HG02973 (cell line): ENCODE results near the gene RHOH.
"Not testable (repeated sequence)": the region's sequence is repeated elsewhere in the genome, so short reads cannot be mapped to it uniquely, and the experiment has no call there.

Source experiments
- ATAC-seq: cut with Tn5 transposase; IDR thresholded peaks from one replicate; pipeline ENCODE4 v1.9.1; 2021; ENCODE audit warnings: moderate library complexity; ENCODE audit not compliant: unreplicated experiment

The RHOH gene

GRCh38 chr4:40289366-40290188, 92.7 kb downstream of the RHOH start:
- no peak for ATAC-seq

GRCh38 chr4:40290611-40291186, 93.9 kb downstream of the RHOH start:
- not testable (repeated sequence) for ATAC-seq

- no peak for ATAC-seq
These were observed 95.5 kb downstream of the RHOH start for GRCh38 chr4:40292313-40292759.

DNA sequence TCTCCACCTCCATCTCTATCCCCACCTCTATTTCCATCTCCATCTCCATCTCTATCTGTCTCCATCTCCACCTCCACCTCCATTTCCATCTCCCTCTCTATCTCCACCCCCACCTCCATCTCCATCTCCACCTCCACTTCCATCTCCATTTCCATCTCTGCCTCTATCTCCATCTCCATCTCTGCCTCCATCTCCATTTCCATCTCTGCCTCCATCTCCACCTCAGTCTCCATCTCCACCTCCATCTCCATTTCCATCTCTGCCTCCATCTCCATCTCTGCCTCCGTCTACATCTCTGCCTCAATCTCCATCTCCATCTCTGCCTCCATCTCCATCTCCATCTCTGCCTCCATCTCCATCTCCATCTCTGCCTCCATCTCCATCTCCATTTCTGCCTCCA, 97.5 kb downstream of the RHOH start:
- ATAC-seq: no peak

DNA sequence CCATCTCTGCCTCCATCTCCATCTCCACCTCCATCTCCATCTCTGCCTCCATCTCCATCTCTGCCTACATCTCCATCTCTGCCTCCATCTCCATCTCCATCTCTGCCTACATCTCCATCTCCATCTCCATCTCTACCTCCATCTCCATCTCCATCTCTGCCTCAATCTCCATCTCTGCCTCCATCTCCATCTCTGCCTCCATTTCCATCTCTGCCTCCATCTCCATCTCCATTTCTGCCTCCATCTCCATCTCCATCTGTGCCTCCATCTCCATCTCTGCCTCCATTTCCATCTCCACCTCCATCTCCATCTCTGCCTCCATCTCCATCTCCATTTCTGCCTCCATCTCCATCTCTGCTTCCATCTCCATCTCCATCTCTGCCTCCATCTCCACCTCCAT, 98.2 kb downstream of the RHOH start:
- ATAC-seq: not testable (repeated sequence)

DNA sequence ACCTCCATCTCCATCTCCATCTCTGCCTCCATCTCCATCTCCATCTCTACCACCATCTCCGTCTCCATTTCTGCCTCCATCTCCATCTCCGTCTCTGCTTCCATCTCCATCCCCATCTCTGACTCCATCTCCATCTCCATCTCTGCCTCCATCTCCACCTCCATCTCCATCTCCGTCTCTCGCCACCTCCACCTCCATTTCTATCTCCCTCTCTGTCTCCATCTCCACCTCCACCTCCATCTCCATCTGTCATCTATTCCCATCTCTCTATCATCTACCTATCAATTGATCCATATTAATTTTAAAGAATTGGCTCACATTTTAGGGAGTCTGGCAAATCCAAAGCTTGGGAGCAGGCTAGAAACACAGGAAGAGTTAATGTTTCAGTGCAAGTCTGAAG, 98.7 kb downstream of the RHOH start:
- no peak for ATAC-seq
